Mucosa of descending colon (tissue), 3 donors: Measurements from ENCODE around the gene FAM219A. TPM values are rescaled to one million over a fixed set of nuclear protein-coding genes. Genes with fewer than 3 reads are reported as not detected.

Experiments
- ATAC-seq: fragments of 200-7000 bp; cut with Tn5 transposase; one replicate; pipeline ENCODE4 v1.9.1; 2020; ENCODE audit warnings: mild to moderate bottlenecking, moderate library complexity
- DNase-seq, 3 donors: peaks; one replicate each; pipeline ENCODE4 v3.0.0-alpha.2; 2020
- H3K36me3 ChIP-seq: fragments of 200-600 bp; one replicate; pipeline ENCODE4 v1.8.0; 2021; ENCODE audit warnings: low read depth, mild to moderate bottlenecking
- H3K4me1 ChIP-seq: fragments of 200-600 bp; one replicate; pipeline ENCODE4 v1.8.0; 2021; ENCODE audit warnings: low read depth, mild to moderate bottlenecking
- H3K4me3 ChIP-seq: fragments of 200-600 bp; one replicate; pipeline ENCODE4 v1.8.0; 2021; ENCODE audit warnings: mild to moderate bottlenecking
- H3K9me3 ChIP-seq: fragments of 200-600 bp; one replicate; pipeline ENCODE4 v1.8.0; 2021; ENCODE audit warnings: mild to moderate bottlenecking
- CTCF ChIP-seq: fragments of 200-600 bp; IDR thresholded peaks from one replicate; pipeline ENCODE4 v1.8.0; 2022; ENCODE audit warnings: antibody characterized with exemption, mild to moderate bottlenecking
- intact Hi-C, 2 donors: fragments of 100-400 bp; cut with DNase I in 1 of 2; cut with micrococcal nuclease in 1 of 2; formaldehyde crosslinking; loops; one replicate each; pipeline versions ENCODE4 v1.11.0 to v1.11.1; 2022; cut with DNase I, micrococcal nuclease
- total RNA-seq, 3 donors: library from RNA; stranded (reverse); fragmentation: NEBNext Ultra II Directional in 2 of 3; extraction: Animal tissue kit (Norgen Biotek cat#: 25700) in 2 of 3; gene quantifications; one replicate each; pipeline versions ENCODE4 v1.2.1 to v1.2.4, GENCODE V29; 2021 to 2023
- donor health status: DM: no; HTN: no; CAD: no; lungs with moderate emphysema.
- donor health status: DM: no; HTN: no; CAD: no.
- donor health status: DM: no; HTN: yes; CAD: no.

FAM219A gene
- total RNA-seq, 3 donors from 2014 or later: 5.1 to 20.8 (median 8.6) TPM

GRCh38 chr9:34399729-34400128 is 58.6 kb downstream of the FAM219A start:
- intact Hi-C loops: loop anchor here in 1 of 2 donors (10.0 kb wide), 1 partner anchor 195 kb away; no protein-coding TSS in a partner anchor
- H3K36me3 ChIP-seq: no peaks in the 10 kb centered on the region
- H3K9me3 ChIP-seq: no peaks in the 10 kb centered on the region
- no peak overlapping the region for H3K4me3 ChIP-seq
- no peak for ATAC-seq
- no peak for TF ChIP-seq CTCF
- DNase-seq: no peak
- H3K4me1 ChIP-seq: no peaks in the 10 kb centered on the region

- Histone ChIP-seq H3K36me3 (no peaks in the 10 kb centered on the region), H3K9me3 (no peaks in the 10 kb centered on the region), H3K4me3 (no peak overlapping the region), H3K4me1 (no peaks in the 10 kb centered on the region)
- intact Hi-C loops: no loop called here
- ATAC-seq (no peak), DNase-seq (no peak)
- no peak for TF ChIP-seq CTCF
Observed at GRCh38 chr9:34398875-34399274, 59.5 kb downstream of the FAM219A start.

GRCh38 chr9:34396276-34397214 is 61.8 kb downstream of the FAM219A start:
- intact Hi-C loops: no loop called here
- Histone ChIP-seq H3K4me3 (no peak overlapping the region), H3K9me3 (no peaks in the 10 kb centered on the region), H3K36me3 (no peaks in the 10 kb centered on the region), H3K4me1 (no peaks in the 10 kb centered on the region)
- DNase-seq (no peak), ATAC-seq (no peak)
- TF ChIP-seq CTCF: no peak

- no peak for TF ChIP-seq CTCF
- DNase-seq (no peak), ATAC-seq (no peak)
- Histone ChIP-seq H3K4me3 (no peak overlapping the region), H3K9me3 (no peaks in the 10 kb centered on the region), H3K36me3 (no peaks in the 10 kb centered on the region), H3K4me1 (no peaks in the 10 kb centered on the region)
- intact Hi-C loops: no loop called here
Observed at GRCh38 chr9:34392511-34392910, 65.9 kb downstream of the FAM219A start.

GRCh38 chr9:34387239-34387638 is 71.1 kb downstream of the FAM219A start:
- Histone ChIP-seq H3K4me3 (no peak overlapping the region), H3K4me1 (no peaks in the 10 kb centered on the region), H3K9me3 (no peaks in the 10 kb centered on the region), H3K36me3 (no peaks in the 10 kb centered on the region)
- intact Hi-C loops: no loop called here
- no peak for TF ChIP-seq CTCF
- DNase-seq (no peak), ATAC-seq (no peak)
